Upper lobe of left lung (tissue), 4 donors: Measurements from ENCODE around the gene LRR1.

Source experiments
- CTCF ChIP-seq, 6 experiments: fragments of 450-650 bp in 4 of 6; fragments of 200-600 bp in 2 of 6; sonication (generic) in 2 of 6; IDR thresholded peaks; one replicate each; pipeline ENCODE4 v1.5.1; 2016 to 2019; ENCODE audit warnings: antibody characterized with exemption in 6 of 6
- EP300 ChIP-seq, 4 donors: sonication (generic); formaldehyde crosslinking; IDR thresholded peaks; one replicate each; pipeline ENCODE4 v1.5.1; 2017; ENCODE audit warnings: antibody characterized with exemption in 4 of 4, control low read depth in 2 of 4
- POLR2A ChIP-seq, 4 donors: fragments of 450-650 bp; IDR thresholded peaks; one replicate each; pipeline ENCODE4 v1.5.1; 2016 to 2017; ENCODE audit warnings: antibody characterized with exemption in 4 of 4, mild to moderate bottlenecking in 2 of 4
- POLR2AphosphoS5 ChIP-seq, 2 donors: sonication (generic); formaldehyde crosslinking; IDR thresholded peaks; one replicate each; pipeline ENCODE4 v1.5.1; 2017; ENCODE audit warnings: antibody characterized with exemption in 2 of 2

GRCh38 chr14:49574038-49574437 lies 24.7 kb upstream of the LRR1 start:
- TF ChIP-seq POLR2A (IDR thresholded peaks at IDR 0.05) (no peak), EP300 (IDR thresholded peaks at IDR 0.05) (no peak), CTCF (IDR thresholded peaks at IDR 0.05) (no peak), POLR2AphosphoS5 (IDR thresholded peaks at IDR 0.05) (no peak)
